ENCODE measurements around the gene ALDH2. TPM values are rescaled to one million over a fixed set of nuclear protein-coding genes. Genes with fewer than 3 reads are reported as not detected.

Gene ALDH2
- total RNA-seq, 1 donor from 2014 or later, result 410 TPM

DNA sequence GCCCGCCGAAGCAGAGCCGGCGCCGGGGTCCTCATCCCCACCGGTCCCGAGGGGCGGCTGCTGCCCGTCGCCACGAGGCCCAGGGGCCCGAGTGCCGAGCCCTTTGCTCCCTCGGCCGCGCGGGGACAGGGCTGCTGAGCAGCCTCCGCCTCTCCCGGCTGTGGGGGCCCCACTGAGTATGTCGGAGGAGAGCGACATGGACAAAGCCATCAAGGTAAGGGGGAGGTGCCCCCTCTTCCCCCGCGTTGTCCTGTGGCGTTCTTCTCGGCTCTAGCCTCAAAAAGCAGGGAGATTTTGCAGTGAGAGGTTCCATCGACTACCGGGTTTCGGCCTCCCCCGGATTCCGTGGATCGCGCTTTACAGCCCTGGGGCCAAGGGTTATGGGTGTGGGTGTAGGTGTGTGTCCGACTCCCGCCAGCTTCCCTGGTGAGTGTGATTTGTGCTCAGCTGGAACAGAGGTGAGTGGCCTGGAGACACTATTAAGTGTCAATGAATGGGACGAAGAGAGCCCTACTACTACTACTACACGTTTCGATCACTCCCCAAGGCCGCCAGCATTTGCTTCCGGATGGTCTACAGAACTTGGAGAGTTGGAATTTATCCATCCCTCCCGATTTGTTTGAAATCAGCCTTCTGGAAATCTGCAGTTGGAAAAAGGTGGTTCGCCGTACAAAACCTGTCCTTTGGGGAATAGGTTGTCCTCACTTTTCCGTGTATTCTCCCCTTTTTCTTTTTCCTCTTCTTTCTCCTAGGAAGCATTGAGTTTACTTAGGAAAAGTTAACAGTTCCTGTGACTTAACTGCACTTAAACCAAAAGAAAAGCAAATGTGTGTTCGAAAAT lies 76.0 kb downstream of the ALDH2 start:
- DNase-seq, result no peak
- intact Hi-C loops (cut with micrococcal nuclease), result no loop called here
- ATAC-seq, result peak; percentile 14

DNA sequence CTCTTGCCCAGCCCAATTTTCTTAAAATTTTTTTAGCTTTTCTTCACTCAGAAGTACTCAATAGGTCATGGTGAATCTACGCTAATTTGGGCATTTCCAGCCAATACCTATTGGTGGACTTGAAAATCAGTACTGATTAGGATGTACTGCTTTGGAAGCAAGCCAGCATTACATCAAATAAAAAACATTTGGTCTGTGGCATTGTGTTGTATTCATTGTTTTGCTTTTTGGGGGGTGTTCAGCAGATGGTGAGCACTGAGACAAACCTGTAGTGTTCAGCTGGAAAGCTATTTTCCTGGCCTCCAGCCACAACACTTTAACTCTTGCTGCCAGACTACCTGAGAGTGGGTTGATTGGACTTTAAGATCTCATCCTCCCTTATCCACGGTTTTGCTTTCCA lies 79.3 kb downstream of the ALDH2 start:
- intact Hi-C loops (cut with micrococcal nuclease), result no loop called here
- ATAC-seq, result no peak
- no peak for DNase-seq

DNA sequence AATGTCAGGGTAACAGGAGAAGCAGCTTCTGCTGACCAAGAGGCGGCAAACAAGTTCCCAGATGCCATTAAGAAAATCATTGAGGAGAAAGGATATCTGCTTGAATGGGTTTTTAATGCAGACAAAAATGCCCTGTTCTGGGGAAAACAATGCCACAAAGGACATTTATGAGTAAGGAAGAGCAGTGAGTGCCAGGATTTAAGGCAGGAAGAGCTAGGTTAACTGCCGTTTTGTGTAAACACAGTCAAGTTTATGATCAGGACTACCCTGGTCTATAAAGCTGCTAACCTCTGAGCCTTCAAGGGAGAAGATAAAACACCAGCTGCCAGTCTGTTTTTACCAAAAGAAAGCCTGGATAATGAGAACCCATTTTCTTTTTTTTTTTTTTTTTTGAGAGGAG lies 83.8 kb downstream of the ALDH2 start:
- DNase-seq (no peak), ATAC-seq (no peak)
- intact Hi-C loops (cut with micrococcal nuclease), result no loop called here

DNA sequence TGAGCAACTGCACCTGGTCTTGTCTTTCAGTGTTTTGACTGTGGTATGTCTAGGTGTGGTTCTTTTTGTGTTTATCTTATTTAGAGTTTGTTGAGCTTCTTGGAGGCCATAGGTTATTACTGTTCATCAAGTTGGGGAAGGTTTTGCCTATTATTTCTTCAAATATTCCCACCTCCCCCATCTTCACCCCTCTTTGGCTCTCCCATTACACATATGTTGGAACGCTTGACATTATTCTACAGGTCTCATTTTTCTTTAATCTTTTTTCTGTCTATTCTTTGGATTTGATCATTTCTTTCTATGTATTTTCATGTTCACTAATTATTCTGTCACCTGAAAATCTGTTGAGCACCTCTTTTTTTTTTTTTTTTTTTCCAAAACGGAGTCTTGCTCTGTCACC lies 91.5 kb downstream of the ALDH2 start:
- intact Hi-C loops (cut with micrococcal nuclease), result no loop called here
- DNase-seq, result no peak
- ATAC-seq, result no peak

DNA sequence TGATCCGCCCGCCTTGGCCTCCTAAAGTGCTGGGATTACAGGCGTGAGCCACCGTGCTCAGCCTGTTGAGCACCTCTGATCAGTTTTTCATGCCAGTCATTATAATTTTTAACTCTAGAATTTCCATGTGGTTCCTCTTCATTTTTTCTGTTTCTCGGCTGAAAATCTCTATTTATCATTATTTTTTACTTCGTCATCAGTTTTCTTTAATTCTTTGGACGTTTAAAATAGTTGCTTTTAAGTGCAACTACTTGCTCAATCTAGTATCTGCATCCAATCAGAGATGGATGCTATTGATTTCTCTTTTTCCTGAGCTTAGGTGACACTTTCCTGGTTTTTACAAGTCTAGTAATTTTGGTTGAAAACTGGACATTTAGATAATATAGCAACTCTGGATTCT lies 92.0 kb downstream of the ALDH2 start:
- no peak for ATAC-seq
- no peak for DNase-seq
- intact Hi-C loops (cut with micrococcal nuclease), result no loop called here

DNA sequence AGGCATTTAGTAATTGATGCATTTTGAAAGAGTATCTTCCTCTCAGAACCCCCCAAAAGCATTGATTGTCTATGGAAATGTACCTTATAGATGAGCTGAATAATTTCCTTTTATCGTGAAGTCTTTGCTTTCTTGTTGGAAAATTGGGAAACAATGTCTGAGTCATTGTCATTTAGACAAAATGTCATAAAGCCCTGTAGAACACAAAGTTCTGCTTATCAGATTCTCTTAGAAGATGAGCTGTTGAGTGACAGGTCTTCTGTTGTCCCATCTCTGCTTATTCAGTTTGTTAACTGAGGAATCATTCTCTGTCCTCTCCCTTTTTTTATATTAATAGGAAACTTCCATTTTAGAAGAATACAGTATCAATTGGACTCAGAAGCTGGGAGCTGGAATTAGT lies 98.2 kb downstream of the ALDH2 start:
- DNase-seq, result no peak
- intact Hi-C loops (cut with micrococcal nuclease), result no loop called here

More for the DNA sequence above, 98.2 kb downstream of the ALDH2 start:
- ATAC-seq, result no peak

Small RNA genes lying within 50 kb of the gene (microRNA-seq; reads per million reads assigned to microRNA genes)
- gene MIR6761 (ENCODE audit: borderline number of aligned reads), result not detected

Other genes starting within 250 kb of the ALDH2 start
- 57.3 TPM for gene ATXN2, start 167.6 kb upstream of the ALDH2 start, total RNA-seq
- gene BRAP, start 81.0 kb upstream of the ALDH2 start, total RNA-seq, result 16.4 TPM
- gene ACAD10, start 80.9 kb upstream of the ALDH2 start, total RNA-seq, result 35.8 TPM
- gene MAPKAPK5, start 75.3 kb downstream of the ALDH2 start, total RNA-seq, result 24.8 TPM
- 49.3 TPM for gene TMEM116, start 246.2 kb downstream of the ALDH2 start, total RNA-seq
- 55.0 TPM for gene ERP29, start 246.5 kb downstream of the ALDH2 start, total RNA-seq

Data from left ventricle myocardium superior (tissue), 1 donor.